Tongue (tissue), 2 donors: ENCODE data around the gene EYA2. TPM values are rescaled to one million over a fixed set of nuclear protein-coding genes. Genes with fewer than 3 reads are reported as not detected.
"Not testable (repeated sequence)": the region's sequence is repeated elsewhere in the genome, so short reads cannot be mapped to it uniquely, and the experiment has no call there.

Experiments used
- DNase-seq: peaks from one replicate; pipeline ENCODE4 v3.0.0-alpha.2; 2015
- total RNA-seq: library from RNA; depleted of rRNA; stranded (reverse); fragments of >200 nt; gene quantifications from one replicate; pipeline ENCODE4 v1.2.3, GENCODE V29; 2014

The EYA2 gene
- total RNA-seq, 1 donor from 2014 or later = 1.3 TPM

- DNase-seq = no peak
Measured at GRCh38 chr20:46895906-46896242, 1.2 kb downstream of the EYA2 start.

DNA sequence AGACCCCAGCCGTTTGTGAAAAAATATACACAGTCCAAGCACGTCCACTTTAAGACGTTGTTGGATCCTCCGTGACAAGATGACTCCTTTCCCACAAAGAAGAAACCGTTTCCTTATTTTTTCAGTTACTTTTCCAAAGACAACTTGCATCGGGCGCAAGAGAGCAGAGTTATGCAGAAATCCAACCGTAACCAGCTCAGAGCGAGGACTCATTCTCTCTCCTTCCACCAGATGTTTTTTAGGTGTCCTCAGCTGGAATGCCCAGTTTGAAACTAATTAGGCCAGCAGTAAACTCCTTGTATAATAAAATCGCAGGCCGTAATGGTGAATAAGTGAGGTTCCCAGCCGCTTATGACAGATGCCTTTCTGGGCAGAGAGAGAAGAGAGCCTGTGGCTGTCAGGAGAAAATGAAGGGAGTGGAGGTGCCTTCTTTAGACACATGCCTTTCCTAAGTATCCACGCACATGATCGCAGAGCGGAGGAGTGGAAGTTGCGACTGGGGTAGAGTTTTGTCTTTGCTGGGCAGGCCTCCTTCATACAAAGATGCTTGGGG lies 2.8 kb downstream of the EYA2 start:
- peak; percentile 49 for DNase-seq

DNA sequence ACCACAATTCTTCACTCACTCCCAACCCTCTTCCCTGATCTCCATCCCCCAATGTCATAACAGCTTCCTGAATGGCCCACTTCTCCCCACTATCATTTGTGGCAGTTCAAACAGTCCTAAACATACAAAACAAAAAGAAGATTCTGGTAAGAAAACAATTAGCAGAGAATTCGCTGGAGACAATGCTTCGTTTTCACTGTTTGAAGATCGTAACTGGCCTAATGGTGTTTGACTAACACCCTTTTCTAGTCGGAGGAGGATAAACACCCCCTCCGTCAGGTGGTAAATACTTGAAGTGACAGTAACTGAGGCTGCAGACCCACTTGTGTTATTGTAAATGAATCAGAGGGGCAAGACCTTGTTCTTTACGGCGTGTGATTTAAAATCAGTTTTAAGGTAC lies 3.8 kb downstream of the EYA2 start:
- DNase-seq = no peak

GRCh38 chr20:46899621-46900020 lies 5.0 kb downstream of the EYA2 start:
- DNase-seq = no peak

GRCh38 chr20:46900086-46900485 lies 5.4 kb downstream of the EYA2 start:
- DNase-seq = no peak

DNA sequence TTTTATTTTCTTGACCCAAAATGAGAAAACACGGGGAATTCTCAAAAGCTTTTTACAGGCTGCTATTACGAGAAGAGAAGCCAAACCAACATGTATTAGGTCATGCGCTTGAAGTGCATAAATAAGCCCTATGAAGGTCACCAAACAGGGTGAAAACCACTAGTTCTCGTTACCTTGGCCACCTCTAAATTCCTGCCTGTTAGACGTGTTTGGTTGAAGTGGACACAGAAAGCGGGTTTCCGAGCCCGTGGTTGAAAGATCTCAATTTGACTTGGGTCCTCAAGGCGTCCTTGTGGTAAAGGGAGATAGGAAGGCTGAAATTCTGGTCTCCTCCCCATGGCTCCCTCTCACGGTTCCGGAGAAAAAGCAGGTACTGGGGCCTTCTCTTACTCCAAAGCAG lies 6.2 kb downstream of the EYA2 start:
- no peak for DNase-seq

DNA sequence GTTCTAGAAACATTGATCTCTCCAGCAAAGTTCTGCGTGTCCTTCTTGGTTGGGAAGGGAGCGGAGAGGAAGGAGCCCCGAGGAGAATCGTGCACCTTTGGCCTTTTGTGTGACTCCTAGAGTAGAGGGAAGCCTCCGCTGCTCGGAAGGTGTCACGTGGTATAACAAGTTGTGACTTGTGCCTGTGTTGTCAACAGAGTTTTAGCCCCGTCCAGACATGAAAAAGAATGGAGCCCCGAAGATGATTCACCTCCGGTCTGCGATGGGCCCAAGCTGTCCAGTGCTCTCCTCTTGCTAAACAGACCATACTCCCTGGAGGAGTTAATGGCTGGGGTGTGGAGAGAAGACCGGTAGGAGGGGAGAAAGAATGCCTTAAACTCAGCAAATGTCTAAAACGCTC lies 7.0 kb downstream of the EYA2 start:
- DNase-seq = no peak

- DNase-seq = no peak
Measured at GRCh38 chr20:46903256-46903655, 8.6 kb downstream of the EYA2 start.

DNA sequence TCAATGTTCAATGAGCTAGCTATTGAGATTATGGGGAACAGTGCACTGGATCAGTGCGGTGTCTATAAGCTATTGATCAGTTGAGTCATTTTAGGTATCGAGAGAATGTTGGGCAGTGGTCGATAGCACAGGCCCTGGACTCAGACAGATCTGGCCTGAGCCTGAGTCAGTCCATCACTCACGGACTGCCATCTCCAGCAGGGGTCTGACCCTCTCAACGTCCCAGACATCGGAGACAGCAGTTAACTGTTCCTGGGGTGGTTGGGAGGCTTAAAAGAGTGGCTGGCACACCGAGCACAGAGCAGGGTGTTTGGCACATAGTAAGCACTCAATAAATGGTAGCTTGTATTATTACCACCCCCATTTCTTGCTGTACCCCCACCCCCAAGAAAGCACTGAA lies 9.3 kb downstream of the EYA2 start:
- DNase-seq = no peak

- no peak for DNase-seq
Measured at GRCh38 chr20:46905364-46906125, 10.9 kb downstream of the EYA2 start.

GRCh38 chr20:46913329-46914044 lies 18.8 kb downstream of the EYA2 start:
- DNase-seq = no peak

- peak; percentile 50 for DNase-seq
Measured at GRCh38 chr20:46914789-46915379, 20.2 kb downstream of the EYA2 start.

- DNase-seq = no peak
Measured at GRCh38 chr20:46915575-46916257, 21.1 kb downstream of the EYA2 start.

DNA sequence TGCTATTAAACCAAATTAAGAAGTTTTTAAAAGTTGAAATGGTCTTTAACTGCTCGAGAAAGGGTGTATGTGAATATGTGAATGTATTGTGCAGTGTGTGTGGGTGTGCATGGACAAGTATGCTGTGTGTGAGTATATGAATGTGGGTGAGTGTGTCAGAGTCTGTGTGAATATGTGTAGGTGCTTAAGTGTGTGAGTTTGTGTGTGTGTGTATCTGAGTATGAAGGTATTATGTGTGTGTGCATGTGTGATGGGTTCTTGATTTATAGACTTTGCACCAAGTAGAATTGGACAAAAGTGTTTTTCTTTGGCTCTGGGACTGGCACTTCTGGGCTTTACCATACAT lies 21.6 kb downstream of the EYA2 start:
- no peak for DNase-seq

- no peak for DNase-seq
Measured at GRCh38 chr20:46917155-46917554, 22.5 kb downstream of the EYA2 start.

GRCh38 chr20:46920114-46920513 lies 25.5 kb downstream of the EYA2 start:
- no peak for DNase-seq

DNA sequence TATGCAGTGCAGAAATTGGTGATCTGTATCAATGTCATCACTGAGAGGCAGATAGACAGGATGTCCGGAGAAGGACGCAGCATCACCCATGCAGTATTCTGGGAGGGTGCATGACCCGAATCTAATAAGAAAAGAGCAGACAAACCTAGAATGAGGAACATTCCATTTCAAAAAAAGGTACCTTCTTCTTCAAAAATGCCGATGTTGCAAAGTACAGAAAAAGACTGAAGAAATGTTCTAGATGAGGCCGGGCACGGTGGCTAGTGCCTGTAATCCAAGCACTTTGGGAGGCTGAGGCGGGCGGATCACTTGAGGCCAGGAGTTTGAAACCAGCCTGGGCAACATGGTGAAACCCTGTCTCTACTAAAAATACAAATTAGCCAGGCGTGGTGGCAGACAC lies 28.2 kb downstream of the EYA2 start:
- not testable (repeated sequence) for DNase-seq

DNA sequence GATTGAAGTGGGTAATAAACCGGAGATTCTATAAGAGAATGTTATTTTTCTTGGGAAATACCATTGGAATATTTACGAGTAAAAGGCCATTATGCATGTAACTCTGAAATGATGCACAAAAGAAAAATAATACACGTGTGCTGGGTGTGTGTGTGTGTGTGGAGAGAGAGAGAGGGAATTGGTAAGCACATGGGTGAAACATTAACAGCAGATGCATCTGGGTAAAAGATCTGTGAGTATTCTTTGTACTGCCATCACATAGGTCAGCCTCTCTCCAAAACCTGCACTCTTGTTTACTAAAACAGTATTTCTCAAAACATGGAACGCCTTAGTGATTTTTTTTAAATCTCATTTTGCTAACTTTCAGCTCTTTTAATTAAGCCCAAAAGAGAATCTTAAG lies 28.9 kb downstream of the EYA2 start:
- DNase-seq = no peak

- DNase-seq = peak; percentile 43
Measured at GRCh38 chr20:46928580-46929132, 34.0 kb downstream of the EYA2 start.

- no peak for DNase-seq
Measured at GRCh38 chr20:46929902-46930301, 35.3 kb downstream of the EYA2 start.

GRCh38 chr20:46930640-46931339 lies 36.1 kb downstream of the EYA2 start:
- no peak for DNase-seq

GRCh38 chr20:46931699-46932098 lies 37.1 kb downstream of the EYA2 start:
- no peak for DNase-seq
